ENCODE results near the gene SAMD8.
"Not testable (repeated sequence)": the region's sequence is repeated elsewhere in the genome, so short reads cannot be mapped to it uniquely, and the experiment has no call there.

The SAMD8 gene

GRCh38 chr10:75221492-75221891 lies 110.0 kb downstream of the SAMD8 start:
- Mint-ChIP-seq H3K4me1 (ENCODE audit: low read depth) (peaks cover 58% of the 10 kb centered on the region), H3K36me3 (ENCODE audit: low read depth) (peaks cover 86% of the 10 kb centered on the region), H3K27ac (peak overlapping the region; percentile 49)
- H3K4me3 Mint-ChIP-seq, H3K27me3 Mint-ChIP-seq, H3K9me3 Mint-ChIP-seq: not testable (repeated sequence)

- Mint-ChIP-seq H3K36me3 (ENCODE audit: low read depth) (peaks cover 80% of the 10 kb centered on the region), H3K4me1 (ENCODE audit: low read depth) (peaks cover 61% of the 10 kb centered on the region), H3K27me3 (no peaks in the 10 kb centered on the region), H3K27ac (peak overlapping the region; percentile 59), H3K4me3 (no peak overlapping the region), H3K9me3 (no peaks in the 10 kb centered on the region)
Observed at GRCh38 chr10:75223507-75223906, 112.1 kb downstream of the SAMD8 start.

- Mint-ChIP-seq H3K36me3 (ENCODE audit: low read depth) (peaks cover 86% of the 10 kb centered on the region), H3K4me3 (no peak overlapping the region), H3K9me3 (no peaks in the 10 kb centered on the region), H3K27ac (peak overlapping the region; percentile 61), H3K27me3 (no peaks in the 10 kb centered on the region), H3K4me1 (ENCODE audit: low read depth) (peaks cover 66% of the 10 kb centered on the region)
Observed at GRCh38 chr10:75226095-75226494, 114.6 kb downstream of the SAMD8 start.

DNA sequence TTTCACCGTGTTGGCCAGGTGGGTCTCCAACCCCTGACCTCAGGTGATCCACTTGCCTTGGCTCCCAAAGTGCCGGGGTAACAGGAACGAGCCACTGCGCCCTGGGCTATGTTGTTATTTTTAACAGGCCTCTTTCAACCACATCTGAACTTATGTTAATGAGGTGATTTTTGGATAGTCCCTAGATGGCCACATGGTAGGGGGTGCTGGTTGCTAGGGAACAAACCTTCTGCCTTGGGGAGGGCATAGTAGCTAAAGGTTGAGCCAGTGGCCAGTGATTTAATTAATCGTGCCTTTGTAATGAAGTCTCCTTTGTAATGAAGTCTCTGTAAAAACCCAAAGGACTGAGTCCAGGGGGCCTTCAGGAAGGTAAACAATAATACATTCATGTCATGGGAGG lies 115.2 kb downstream of the SAMD8 start:
- Mint-ChIP-seq H3K4me3 (no peak overlapping the region), H3K4me1 (ENCODE audit: low read depth) (peaks cover 67% of the 10 kb centered on the region), H3K36me3 (ENCODE audit: low read depth) (peaks cover 86% of the 10 kb centered on the region), H3K27me3 (no peaks in the 10 kb centered on the region), H3K27ac (peak overlapping the region; percentile 19), H3K9me3 (no peaks in the 10 kb centered on the region)

DNA sequence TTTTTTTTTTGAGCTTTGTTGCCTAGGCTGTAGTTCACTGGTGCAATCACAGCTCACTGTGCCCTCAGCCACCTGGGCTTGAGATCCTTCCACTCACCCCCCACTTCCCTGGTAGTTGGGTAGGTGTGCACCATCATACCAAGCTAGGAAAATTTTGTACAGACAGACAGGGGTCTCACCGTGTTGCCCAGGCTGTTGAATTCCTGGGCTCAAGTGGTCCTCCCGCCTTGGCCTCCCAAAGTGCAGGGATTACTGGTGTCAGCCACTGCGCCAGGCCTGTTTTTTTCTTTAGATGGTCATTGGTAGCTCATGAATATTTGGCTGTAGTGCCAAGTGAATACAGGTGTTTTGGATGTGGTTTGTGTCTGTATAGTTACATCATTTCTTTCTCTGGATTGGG lies 116.8 kb downstream of the SAMD8 start:
- Mint-ChIP-seq H3K27me3 (no peaks in the 10 kb centered on the region), H3K27ac (peak overlapping the region; percentile 58), H3K9me3 (no peaks in the 10 kb centered on the region), H3K4me1 (ENCODE audit: low read depth) (peaks cover 66% of the 10 kb centered on the region), H3K4me3 (no peak overlapping the region), H3K36me3 (ENCODE audit: low read depth) (peaks cover 88% of the 10 kb centered on the region)

DNA sequence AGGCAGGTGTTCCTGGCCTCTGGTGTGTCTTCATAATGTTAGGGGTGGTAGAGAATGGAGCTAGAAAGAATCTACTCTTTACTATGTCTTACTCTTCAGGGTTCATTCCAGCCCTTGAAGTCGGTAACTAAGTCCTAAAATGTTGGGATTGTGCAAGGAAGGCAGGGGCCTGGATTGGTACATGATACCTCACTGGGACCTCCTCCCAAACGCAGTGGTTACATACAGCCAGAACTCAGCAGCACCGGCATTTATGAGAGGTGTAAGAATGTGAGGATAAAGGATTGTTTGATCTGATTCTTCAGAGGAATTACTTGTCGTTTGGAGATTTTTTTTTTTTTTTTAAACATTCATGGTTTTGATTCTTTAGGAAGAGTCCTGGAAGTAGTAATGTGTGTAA lies 117.4 kb downstream of the SAMD8 start:
- Mint-ChIP-seq H3K36me3 (ENCODE audit: low read depth) (peaks cover 87% of the 10 kb centered on the region), H3K4me1 (ENCODE audit: low read depth) (peaks cover 66% of the 10 kb centered on the region), H3K27me3 (no peaks in the 10 kb centered on the region), H3K9me3 (no peaks in the 10 kb centered on the region), H3K27ac (peak overlapping the region; percentile 58), H3K4me3 (no peak overlapping the region)

DNA sequence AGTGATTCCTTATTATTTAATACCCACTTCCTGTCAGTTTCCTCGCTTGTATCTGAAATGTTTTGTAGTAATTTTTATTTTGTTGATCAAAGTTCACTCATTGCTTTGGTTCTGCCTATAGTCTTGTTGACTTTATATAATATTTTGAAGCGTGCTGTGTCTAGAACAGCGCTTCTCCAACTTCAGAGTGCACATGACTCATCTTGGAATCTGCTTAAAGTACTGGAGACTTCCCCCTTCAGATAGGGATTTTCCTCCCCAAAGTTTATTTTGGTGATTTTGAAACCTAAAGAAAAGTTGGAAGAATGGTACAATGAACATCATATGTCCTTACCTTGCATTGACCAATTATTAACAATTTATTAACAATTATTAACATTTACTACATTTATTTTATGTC lies 118.5 kb downstream of the SAMD8 start:
- Mint-ChIP-seq H3K4me3 (no peak overlapping the region), H3K27me3 (no peaks in the 10 kb centered on the region), H3K4me1 (ENCODE audit: low read depth) (peaks cover 56% of the 10 kb centered on the region), H3K36me3 (ENCODE audit: low read depth) (peaks cover 75% of the 10 kb centered on the region), H3K9me3 (no peaks in the 10 kb centered on the region), H3K27ac (peak overlapping the region; percentile 52)

- Mint-ChIP-seq H3K27ac (peak overlapping the region; percentile 88), H3K36me3 (ENCODE audit: low read depth) (peaks cover 69% of the 10 kb centered on the region), H3K4me1 (ENCODE audit: low read depth) (peaks cover 51% of the 10 kb centered on the region), H3K4me3 (no peak overlapping the region), H3K27me3 (no peaks in the 10 kb centered on the region), H3K9me3 (no peaks in the 10 kb centered on the region)
Observed at GRCh38 chr10:75230600-75231038, 119.2 kb downstream of the SAMD8 start.

Measured in stimulated activated naive CD8-positive, alpha-beta T cell treated with anti-CD3 and anti-CD28 coated beads, Interleukin-15, Interleukin-2, amounts not matched to agents 100 ng/mL and 50 ng/mL, for 24 hours (primary cell).